Hepatocyte (in vitro differentiated cells): ENCODE results near the gene BCAS3. TPM values are rescaled to one million over a fixed set of nuclear protein-coding genes. Genes with fewer than 3 reads are reported as not detected.

Source experiments
- DNase-seq: peaks from one replicate; pipeline ENCODE4 v3.0.0-alpha.2; 2016; ENCODE audit warnings: low spot score
- H2AFZ ChIP-seq: fragments of 200-600 bp; sonication (generic); 2 replicates; pipeline ENCODE4 v1.6.0; 2016; ENCODE audit warnings: antibody characterized with exemption, mild to moderate bottlenecking
- H3K27ac ChIP-seq: fragments of 200-600 bp; sonication (generic); 2 replicates; pipeline ENCODE4 v1.5.1; 2016; ENCODE audit warnings: mild to moderate bottlenecking
- H3K27me3 ChIP-seq: fragments of 200-600 bp; sonication (generic); 2 replicates; pipeline ENCODE4 v1.6.1; 2016
- H3K36me3 ChIP-seq: fragments of 200-600 bp; sonication (generic); replicated peaks from 2 replicates; pipeline ENCODE4 v1.5.1; 2016; ENCODE audit warnings: low read depth; ENCODE audit not compliant: insufficient read depth
- H3K4me1 ChIP-seq: fragments of 200-600 bp; sonication (generic); 2 replicates; pipeline ENCODE4 v1.5.1; 2016; ENCODE audit warnings: mild to moderate bottlenecking, moderate library complexity; ENCODE audit not compliant: insufficient read depth
- H3K4me2 ChIP-seq: fragments of 200-600 bp; sonication (generic); 2 replicates; pipeline ENCODE4 v1.6.0; 2016
- H3K4me3 ChIP-seq: fragments of 200-600 bp; sonication (generic); 2 replicates; pipeline ENCODE4 v1.5.1; 2016; ENCODE audit warnings: mild to moderate bottlenecking
- H3K79me2 ChIP-seq: fragments of 200-600 bp; sonication (generic); 2 replicates; pipeline ENCODE4 v1.6.0; 2017; ENCODE audit warnings: mild to moderate bottlenecking
- H3K9me2 ChIP-seq: fragments of 200-600 bp; sonication (generic); replicated peaks from 2 replicates; pipeline ENCODE4 v1.6.0; 2017; ENCODE audit warnings: mild to moderate bottlenecking; ENCODE audit not compliant: insufficient read depth
- H3K9me3 ChIP-seq: fragments of 200-600 bp; sonication (generic); 2 replicates; pipeline ENCODE4 v1.5.1; 2016; ENCODE audit warnings: low read depth, mild to moderate bottlenecking
- H4K20me1 ChIP-seq: fragments of 200-600 bp; sonication (generic); 2 replicates; pipeline ENCODE4 v1.6.0; 2016; ENCODE audit warnings: mild to moderate bottlenecking; ENCODE audit not compliant: insufficient read depth, poor library complexity, severe bottlenecking
- EZH2 ChIP-seq: fragments of 200-600 bp; sonication (generic); IDR thresholded peaks from 2 replicates; pipeline ENCODE4 v1.6.1; 2016; ENCODE audit warnings: antibody characterized with exemption, mild to moderate bottlenecking, borderline replicate concordance
- EZH2phosphoT487 ChIP-seq: fragments of 200-600 bp; sonication (generic); IDR thresholded peaks from one replicate; pipeline ENCODE4 v1.6.1; 2018; ENCODE audit warnings: antibody characterized with exemption, mild to moderate bottlenecking, low read depth, moderate library complexity; ENCODE audit not compliant: unreplicated experiment, severe bottlenecking
- WGBS: methylation state at CpG from one replicate; pipeline ENCODE4 v1.1.6; 2016; ENCODE audit warnings: low lambda C conversion rate; ENCODE audit errors: missing lambda C conversion rate; 5-methylcytosine and 5-hydroxymethylcytosine counted together
- polyA plus RNA-seq: library from polyadenylated mRNA; unstranded; fragments of >200 nt; fragmentation: Nextera tagmentation; extraction: Ambion mirVana; gene quantifications from 2 replicates; pipeline ENCODE4 v1.2.1, GENCODE V29; 2016
- total RNA-seq: library from RNA; depleted of rRNA; stranded (reverse); fragments of >200 nt; gene quantifications from 2 replicates; pipeline ENCODE4 v1.2.3, GENCODE V29; 2014
- TF ChIP-seq, protein P1 (sequence below): fragments of 200-600 bp; sonication (generic); IDR thresholded peaks from 2 replicates; pipeline ENCODE4 v1.5.1; 2016; ENCODE audit warnings: antibody characterized with exemption, mild to moderate bottlenecking; ENCODE audit not compliant: poor library complexity

BCAS3 gene
- total and polyA plus RNA-seq, 2 experiments from 2014 or later: 16.5 to 58.8 TPM

DNA sequence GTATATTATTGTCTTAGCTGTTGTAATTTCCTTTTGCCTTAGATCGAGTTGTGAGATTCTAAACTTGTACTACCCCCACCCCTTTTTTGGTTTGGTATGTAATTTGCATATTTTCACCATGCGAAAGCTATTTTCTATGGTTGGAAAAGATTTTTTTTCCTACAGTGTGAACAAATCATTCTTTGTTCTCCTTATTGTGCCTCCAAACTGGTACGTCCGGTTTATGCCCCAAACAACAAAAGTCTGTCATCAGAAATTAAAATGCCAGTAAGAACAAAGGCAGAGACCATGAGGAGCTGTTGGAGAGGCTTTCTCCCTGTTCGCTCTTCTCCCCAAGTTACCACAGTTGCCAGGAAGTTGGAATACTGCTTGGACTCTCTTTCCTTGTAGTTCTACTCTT is 66.1 kb downstream of the BCAS3 start:
- WGBS: 33% methylated on average over 5 of the region's 5 CpGs
- Histone ChIP-seq H3K9me3 (no peaks in the 10 kb centered on the region), H3K27ac (peak overlapping the region; percentile 74), H3K4me3 (no peak overlapping the region), H3K79me2 (no peaks in the 10 kb centered on the region), H3K36me3 (no peaks in the 10 kb centered on the region), H3K4me1 (no peaks in the 10 kb centered on the region), H2AFZ (peak overlapping the region; percentile 40), H3K9me2 (no peaks in the 10 kb centered on the region), H3K27me3 (no peaks in the 10 kb centered on the region), H3K4me2 (peak overlapping the region; percentile 59), H4K20me1 (no peaks in the 10 kb centered on the region)
- DNase-seq: peak; percentile 6
- TF ChIP-seq EZH2phosphoT487: no peak
- TF ChIP-seq, protein P1, sequence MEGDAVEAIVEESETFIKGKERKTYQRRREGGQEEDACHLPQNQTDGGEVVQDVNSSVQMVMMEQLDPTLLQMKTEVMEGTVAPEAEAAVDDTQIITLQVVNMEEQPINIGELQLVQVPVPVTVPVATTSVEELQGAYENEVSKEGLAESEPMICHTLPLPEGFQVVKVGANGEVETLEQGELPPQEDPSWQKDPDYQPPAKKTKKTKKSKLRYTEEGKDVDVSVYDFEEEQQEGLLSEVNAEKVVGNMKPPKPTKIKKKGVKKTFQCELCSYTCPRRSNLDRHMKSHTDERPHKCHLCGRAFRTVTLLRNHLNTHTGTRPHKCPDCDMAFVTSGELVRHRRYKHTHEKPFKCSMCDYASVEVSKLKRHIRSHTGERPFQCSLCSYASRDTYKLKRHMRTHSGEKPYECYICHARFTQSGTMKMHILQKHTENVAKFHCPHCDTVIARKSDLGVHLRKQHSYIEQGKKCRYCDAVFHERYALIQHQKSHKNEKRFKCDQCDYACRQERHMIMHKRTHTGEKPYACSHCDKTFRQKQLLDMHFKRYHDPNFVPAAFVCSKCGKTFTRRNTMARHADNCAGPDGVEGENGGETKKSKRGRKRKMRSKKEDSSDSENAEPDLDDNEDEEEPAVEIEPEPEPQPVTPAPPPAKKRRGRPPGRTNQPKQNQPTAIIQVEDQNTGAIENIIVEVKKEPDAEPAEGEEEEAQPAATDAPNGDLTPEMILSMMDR: no peak
- TF ChIP-seq EZH2: no peak

DNA sequence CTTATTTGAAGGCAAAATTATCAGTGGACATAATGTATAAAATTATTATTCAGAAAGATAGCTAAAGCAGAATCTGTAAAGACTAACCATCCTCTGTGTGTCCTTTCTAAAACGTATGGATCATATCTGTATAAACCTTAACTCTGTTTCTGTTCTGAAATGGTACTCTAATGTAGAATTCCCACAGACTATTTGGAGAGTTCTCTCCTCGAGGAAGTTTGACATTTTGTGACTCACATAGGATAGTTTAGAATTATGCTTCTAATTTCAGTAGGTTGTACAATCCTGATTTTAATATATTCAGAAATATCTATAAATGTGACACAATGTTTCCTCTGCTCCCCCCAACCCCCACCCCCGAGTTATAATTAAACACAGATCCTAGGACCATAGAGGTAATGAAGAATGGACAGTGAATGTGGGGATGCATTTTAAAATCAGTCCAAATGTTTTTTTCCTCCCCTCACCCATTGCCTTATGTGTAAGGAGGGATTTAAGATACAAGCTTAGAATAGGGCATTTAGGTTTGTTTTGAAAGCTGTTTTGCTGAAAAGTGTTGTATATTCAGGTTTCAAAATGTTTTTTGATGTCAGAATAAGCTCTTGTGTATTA is 66.8 kb downstream of the BCAS3 start:
- no peaks in the 10 kb centered on the region for H3K9me3 ChIP-seq
- peak overlapping the region; percentile 74 for H3K27ac ChIP-seq
- no peaks in the 10 kb centered on the region for H3K79me2 ChIP-seq
- H4K20me1 ChIP-seq: no peaks in the 10 kb centered on the region
- TF ChIP-seq, protein P1: no peak
- TF ChIP-seq EZH2 (no peak), EZH2phosphoT487 (no peak)
- H2AFZ ChIP-seq: peak overlapping the region; percentile 40
- no peaks in the 10 kb centered on the region for H3K27me3 ChIP-seq
- no peak for DNase-seq
- no peaks in the 10 kb centered on the region for H3K4me1 ChIP-seq
- peak overlapping the region; percentile 59 for H3K4me2 ChIP-seq
- no peaks in the 10 kb centered on the region for H3K9me2 ChIP-seq
- 52% methylated on average over 3 of the region's 3 CpGs for WGBS
- H3K36me3 ChIP-seq: no peaks in the 10 kb centered on the region
- peak overlapping the region; percentile 3 for H3K4me3 ChIP-seq

GRCh38 chr17:60745544-60745943 is 67.9 kb downstream of the BCAS3 start:
- Histone ChIP-seq H3K79me2 (no peaks in the 10 kb centered on the region), H3K27ac (no peak overlapping the region), H4K20me1 (no peaks in the 10 kb centered on the region), H3K4me2 (no peak overlapping the region), H3K36me3 (no peaks in the 10 kb centered on the region), H3K9me2 (no peaks in the 10 kb centered on the region), H3K4me1 (no peaks in the 10 kb centered on the region), H3K4me3 (no peak overlapping the region), H3K27me3 (no peaks in the 10 kb centered on the region), H2AFZ (no peak overlapping the region), H3K9me3 (peaks cover 4% of the 10 kb centered on the region)
- no peak for DNase-seq
- TF ChIP-seq, protein P1: peak; percentile 29
- TF ChIP-seq EZH2 (no peak), EZH2phosphoT487 (no peak)
- WGBS: 58% methylated on average over 2 of the region's 2 CpGs
